NCI-H446 treated with DMSO at 0.1 percent for 48 hours (cell line): ENCODE results near the gene LPGAT1.
"Not testable (repeated sequence)": the region's sequence is repeated elsewhere in the genome, so short reads cannot be mapped to it uniquely, and the experiment has no call there.

Source experiments
- DNase-seq: peaks from one replicate; lab custom pipeline; 2025; lab: John Stamatoyannopoulos, UW

The LPGAT1 gene, protein sequence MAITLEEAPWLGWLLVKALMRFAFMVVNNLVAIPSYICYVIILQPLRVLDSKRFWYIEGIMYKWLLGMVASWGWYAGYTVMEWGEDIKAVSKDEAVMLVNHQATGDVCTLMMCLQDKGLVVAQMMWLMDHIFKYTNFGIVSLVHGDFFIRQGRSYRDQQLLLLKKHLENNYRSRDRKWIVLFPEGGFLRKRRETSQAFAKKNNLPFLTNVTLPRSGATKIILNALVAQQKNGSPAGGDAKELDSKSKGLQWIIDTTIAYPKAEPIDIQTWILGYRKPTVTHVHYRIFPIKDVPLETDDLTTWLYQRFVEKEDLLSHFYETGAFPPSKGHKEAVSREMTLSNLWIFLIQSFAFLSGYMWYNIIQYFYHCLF

DNA sequence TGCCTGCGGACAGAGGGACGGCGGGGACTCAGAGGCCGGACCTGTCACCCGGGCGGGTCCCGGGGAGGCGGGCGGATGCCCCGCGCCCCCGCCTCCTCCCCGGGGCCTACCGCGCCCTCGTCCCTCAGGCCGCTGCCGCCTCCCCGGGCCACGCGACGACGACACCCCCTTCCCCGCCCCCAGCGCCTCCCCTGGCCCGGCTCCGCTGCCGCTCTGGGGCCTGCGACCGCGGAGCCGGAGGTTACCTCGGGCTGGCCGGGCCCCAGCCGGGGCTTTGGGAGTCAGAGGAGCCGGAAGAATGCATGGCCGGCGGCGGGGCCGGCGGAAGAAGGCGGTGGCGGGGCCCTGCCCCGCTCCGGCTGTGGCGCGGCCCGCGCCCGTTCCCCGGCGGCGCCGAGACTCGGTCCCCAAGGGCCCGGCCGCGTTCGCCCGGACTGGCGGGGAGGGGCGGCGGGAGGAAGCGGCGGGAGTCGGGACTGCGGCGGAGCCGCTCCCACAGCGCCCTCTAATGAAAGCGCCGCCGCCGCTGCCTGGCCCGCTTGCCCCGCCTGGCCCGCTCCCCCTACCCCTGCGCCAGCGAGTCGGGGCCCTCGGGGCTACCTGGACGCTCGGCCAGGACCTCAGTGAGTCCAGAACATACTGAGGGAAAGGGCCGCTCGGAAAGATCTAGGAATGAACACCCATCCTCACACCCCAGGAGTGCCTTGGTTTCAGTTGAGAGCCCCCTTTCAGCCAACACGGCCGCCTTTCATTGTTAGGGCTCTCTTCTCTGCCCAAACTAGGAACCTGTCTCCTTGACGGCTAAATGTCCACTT, at the start of gene LPGAT1:
LPGAT1 (minus strand) TSS at position 436 of the 815 bp plus-strand sequence. CDS start 1,467 bp downstream, outside the sequence.
- peak; percentile 53 for DNase-seq

DNA sequence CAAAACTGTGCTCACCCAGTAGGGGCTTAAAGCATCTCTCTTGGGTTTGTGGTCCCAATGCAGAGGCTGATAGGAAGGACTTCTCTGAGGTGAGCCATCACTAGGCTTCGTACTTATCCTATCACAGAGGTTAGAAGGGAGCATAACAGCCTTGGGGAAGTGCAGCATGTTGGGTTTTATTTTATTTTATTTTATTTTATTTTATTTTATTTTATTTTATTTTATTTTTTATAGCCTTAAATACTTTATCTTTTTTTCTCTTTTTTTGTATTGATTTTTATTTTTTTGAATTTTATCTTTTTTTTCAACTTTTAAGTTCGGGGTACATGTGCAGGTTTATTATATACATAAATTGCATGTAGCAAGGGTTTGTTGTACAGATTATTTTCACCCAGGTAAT, 48.9 kb upstream of the LPGAT1 start:
- no peak for DNase-seq

DNA sequence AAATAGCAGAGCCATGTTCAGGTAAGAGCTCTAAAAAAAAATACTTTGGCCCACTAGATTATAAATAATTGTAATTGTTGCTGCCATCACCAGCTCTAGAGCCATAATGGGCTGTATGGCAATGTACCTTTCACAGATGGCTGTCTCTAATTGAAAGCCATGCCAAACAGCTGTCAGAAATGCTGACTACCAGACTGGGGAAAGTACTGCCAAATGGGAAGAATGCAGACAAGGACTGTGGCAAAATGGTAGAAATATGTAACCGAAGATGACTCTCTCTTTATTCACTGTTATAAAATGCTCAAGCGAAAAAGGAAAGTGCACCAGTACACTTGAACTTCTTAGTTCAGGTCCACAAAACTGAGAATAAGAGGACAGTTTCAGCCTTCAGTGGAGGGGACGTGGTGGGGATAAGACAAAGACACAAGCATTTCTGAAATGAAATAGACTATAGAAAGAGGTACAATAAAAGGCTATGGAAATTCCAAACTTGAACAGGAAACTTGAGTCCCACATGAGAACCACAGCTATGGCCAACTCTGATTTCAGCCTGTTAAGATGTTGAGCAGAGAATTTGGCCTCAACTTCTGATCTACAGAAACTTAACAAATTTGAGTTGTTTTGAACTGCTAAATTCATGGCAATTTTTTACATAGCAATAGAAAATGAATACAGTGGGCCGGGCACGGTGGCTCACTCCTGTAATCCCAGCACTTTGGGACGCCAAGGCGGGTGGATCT, 46.5 kb upstream of the LPGAT1 start:
- peak; percentile 75 for DNase-seq

DNA sequence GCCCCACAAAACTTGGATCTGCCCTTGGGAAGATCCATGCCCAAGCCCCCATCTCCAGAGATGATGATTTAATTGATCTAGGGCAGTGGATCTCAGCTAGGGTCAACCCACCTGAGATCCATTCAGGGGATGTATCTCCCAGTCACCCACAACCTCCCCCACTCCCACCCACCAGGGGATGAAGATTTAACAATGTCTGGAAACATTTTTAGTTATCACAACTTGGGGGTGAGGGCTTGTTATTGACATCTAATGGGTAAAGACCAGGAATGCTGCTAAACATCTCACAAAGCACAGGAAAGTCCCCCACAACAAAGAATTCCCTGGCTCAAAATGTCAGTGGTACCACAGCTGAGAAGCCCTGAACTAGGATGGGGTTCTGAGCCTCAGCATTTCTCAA, 45.0 kb upstream of the LPGAT1 start:
- no peak for DNase-seq

DNA sequence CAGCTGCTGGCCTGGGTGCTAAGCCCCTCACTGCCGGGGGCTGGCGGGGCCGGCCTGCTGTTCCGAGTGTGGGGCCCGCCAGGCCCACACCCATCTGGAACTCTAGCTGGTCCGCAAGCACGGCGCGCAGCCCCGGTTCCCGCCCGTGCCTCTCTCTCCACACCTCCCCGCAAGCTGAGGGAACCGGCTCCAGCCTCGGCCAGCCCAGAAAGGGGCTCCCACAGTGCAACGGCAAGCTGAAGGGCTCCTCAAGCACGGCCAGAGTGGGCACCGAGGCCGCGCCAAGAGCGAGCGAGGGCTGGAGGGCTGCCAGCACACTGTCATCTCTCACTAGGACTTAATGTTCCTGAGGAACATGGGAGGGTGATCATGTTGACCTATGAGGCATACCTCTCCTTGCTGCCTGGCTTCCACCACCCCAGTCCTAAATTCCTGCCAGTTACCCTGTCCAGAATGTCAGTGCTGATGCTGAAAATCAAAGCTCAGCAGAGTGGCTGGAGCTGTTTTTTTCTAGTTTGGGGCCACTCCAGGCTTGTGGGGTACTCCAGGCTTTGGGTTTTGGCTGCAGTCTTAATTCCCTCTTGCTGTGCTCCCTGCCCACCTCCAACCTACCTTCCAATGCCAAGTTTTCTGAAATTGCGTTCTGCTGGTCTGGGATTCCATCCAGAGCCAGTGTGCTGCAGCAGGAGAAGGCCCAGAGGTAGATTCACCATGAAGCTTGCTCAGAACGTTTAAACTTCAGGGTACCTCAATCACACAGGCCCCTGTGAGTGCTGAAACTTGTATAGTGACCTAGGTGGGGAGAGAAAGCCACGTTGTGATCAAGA, 44.2 kb upstream of the LPGAT1 start:
- peak; percentile 90 for DNase-seq

DNA sequence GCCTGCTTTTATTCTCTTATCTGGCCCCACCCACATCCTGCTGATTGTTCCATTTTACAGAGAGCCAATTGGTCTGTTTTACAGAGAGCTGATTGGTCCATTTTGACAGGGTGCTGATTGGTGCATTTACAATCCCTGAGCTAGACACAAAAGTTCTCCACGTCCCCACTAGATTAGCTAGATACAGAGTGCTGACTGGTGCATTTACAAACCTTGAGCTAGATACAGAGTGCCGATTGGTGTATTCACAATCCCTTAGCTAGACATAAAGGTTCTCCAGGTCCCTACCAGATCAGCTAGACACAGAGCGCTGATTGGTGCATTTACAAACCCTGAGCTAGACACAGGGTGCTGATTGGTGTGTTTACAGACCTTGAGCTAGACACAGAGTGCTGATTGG, 43.2 kb upstream of the LPGAT1 start:
- DNase-seq = not testable (repeated sequence)

DNA sequence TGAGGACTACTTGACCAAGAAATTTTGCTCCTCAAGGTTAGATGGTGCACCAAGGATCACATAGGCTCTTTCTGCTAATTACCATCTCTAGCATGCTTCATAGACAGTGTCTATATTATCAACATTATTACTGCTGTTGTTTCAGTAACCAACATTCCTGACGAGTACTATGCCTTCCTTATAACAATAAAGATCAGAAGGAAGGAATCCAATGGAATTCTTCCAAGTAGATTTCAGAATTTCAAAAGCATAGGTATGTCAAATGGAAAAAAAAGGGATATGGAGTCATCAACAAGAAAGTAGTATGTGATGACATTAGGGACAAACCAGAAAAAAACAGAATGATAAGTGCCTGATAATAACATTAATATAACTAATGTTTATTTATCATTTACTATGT, 39.6 kb upstream of the LPGAT1 start:
- no peak for DNase-seq

DNA sequence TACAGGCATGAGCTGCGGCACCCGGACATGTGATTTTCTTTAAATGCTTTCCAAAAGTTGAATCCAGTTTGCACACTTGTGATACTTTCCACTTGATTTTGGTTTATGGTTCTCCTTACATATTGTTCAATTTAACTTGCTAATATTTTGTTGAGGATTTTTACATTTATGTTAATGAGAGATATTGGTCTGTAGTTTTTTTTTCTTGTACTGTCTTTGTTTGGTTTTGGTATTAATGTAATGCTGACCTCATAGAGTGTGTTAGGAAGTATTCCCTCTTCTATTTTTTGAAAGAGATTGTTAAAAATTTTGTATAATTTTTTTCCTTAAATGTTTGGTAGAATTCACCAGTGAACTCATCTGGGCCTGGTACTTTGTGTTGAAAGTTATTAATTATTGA, 34.6 kb upstream of the LPGAT1 start:
- no peak for DNase-seq

DNA sequence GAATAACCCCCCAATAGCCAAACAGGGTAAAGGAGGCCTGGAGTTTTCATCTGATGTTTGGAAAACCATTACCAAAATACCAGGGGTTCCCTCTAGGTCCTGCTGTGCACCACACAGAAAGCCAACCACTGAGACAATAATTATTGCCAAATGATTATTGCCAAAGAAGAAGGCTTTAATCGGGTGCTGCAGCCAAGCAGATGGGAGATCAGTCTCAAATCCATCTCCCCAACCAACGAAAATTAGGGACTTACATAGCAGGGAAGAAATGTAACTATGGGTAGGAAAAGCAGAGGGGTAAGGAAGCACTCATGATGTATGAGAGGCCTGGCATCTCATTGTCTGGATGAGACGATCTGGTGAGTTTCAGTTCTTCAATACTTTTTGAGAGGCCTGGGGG, 28.8 kb upstream of the LPGAT1 start:
- DNase-seq = no peak

DNA sequence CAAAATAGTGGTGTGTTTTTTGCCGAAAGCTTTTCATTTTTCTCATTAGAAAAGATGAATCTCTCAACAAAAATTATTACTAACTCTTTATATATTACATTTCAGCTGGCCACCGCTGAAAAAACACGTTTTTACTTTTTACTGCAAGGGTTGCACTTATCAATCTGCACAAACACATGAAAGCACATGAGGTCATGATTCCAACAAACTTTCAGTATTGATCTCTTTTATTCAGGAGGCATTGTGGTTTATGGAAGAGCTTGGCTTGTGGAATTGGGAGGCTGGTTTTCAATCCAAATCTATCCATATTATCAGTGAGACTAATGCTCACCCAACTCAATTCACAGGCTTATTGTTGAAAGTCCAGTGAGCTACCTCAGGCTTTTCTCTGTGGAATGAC, 20.6 kb upstream of the LPGAT1 start:
- DNase-seq = no peak

DNA sequence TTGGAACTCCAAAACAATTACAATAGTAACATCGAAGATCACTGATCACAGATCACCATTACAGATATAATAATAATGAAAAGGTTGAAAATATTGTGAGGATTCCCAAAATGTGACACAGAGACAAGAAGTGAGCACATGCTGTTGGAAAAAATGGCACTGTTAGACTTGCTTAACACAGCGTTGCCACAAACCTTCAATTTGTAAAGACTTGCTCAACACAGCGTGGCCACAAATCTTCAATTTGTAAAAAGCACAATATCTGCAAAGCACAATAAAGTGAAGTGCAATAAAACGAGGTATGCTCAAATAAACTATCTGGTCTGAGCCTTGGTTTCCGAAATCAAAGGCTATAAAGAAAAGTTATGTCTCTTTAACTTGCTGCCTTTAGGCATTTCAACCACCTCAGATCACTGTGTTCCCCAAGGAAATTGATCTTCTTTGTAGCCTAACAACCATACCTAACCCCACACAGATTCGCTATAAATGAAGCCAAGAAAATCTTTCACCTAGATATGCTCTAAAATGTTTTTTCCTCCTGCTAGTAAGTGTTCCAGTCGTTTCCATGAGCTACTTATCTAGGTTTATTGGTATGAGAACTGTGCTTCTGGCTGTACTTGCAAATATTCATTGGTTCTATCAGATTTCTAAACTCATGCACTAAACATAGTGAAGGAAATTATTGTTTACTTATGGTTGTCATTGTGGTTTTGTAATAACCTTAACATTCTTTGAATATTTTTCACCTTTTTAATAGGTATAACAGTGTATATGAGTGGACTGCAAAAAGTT, 13.1 kb upstream of the LPGAT1 start:
- DNase-seq = no peak

DNA sequence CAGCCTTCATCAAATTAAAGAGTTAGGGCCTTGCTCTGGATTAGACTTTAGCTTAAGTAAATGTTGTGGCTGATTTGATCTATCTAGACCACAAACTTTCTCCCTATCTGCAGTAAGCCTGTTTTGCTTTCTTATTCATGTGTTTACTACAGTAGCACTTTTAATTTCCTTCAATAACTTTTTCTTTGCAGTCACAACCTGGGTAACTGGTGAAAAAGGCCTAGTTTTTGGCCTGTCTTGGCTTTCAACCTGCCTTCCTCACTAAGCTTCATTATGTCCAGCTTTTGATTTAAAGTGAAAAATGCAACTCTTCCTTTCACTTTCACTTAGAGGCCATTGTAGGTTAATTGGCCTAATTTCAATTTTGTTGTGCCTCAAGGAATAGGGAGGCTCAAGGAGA, 12.5 kb upstream of the LPGAT1 start:
- no peak for DNase-seq

DNA sequence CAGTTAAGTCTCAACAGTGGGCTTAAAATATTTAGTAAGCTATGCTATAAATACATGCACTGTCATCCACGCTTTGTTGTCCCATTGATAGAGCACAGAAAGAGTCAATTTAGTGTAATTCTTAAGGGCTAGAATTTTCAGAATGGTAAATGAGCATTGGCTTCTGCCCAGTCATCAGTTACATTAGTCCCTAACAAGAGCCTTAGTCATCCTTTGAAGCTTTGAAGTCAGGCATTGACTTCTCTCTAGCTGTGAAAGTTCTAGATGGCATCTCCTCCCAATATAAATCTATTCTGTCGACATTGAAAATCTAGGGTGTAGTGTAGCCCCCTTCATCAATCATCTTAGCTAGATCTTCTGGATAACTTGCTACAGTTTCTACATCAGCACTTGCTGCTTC, 12.0 kb upstream of the LPGAT1 start:
- DNase-seq = no peak

DNA sequence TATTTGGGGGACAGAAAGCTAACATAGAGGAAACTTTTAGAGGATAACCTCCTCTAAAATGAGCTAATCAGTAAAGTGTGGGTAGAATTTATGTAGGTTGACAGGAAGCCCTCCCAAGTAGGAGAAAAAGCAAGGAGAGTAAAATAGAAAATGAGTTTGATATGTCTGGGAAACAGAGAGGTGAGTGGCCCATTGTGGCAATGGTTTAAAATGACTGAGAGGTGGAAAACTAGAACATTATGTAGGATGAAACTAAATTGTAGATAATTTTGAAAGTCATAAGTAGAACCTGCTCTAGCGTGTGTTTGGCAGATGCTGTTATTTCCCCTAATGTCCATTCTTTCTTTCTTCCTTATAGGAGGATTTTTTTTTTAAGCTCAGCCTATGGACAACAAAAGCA, 8.5 kb upstream of the LPGAT1 start:
- DNase-seq = no peak

DNA sequence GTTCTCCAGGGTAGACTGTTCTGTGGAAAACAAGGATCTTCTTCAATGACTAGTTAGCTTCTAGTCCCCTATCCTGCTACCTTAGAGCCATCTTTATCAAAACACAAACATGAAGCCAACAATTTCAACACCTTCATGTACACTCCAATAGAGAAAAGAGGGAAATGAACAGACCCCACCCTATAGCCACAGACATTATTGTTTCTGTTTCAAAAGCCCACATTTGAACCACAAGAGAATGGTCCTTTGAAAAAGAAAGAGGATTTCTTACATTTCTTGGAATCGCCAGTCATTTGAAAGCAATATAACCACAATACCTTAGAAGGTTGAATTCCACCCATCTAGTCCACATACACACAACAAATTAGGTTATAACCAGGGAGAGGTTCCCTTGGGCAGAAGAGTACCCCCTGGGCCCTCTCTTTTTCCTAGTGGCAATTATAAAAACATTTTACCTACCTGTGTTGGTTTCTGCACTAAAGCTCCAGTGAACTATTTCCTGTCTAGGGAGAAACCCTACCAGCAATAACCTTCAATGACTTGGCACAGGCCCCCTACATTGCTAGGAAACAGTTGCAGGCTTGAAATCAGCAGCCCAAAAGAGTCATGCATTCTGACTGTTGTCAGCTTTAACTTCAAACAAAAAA, 2.7 kb upstream of the LPGAT1 start:
- DNase-seq = no peak

DNA sequence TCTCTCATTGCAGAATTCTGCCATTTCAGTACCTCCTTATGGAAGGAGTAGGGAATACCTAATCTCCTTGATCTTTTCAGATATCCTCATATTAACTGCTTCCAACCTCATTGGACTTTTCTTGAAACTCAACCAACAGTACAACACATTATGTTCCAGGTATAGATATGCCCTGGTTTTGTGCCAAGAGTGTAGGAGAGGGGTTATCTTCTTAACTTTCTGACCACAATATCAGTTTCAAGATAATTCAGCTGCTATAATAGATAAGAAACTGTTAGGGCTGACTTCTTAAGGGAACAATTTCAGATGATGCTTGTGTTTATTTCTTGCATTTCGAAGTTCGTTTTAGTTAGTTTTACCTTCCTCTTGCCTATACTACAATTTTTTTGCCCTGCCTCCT, 2.1 kb upstream of the LPGAT1 start:
- no peak for DNase-seq

DNA sequence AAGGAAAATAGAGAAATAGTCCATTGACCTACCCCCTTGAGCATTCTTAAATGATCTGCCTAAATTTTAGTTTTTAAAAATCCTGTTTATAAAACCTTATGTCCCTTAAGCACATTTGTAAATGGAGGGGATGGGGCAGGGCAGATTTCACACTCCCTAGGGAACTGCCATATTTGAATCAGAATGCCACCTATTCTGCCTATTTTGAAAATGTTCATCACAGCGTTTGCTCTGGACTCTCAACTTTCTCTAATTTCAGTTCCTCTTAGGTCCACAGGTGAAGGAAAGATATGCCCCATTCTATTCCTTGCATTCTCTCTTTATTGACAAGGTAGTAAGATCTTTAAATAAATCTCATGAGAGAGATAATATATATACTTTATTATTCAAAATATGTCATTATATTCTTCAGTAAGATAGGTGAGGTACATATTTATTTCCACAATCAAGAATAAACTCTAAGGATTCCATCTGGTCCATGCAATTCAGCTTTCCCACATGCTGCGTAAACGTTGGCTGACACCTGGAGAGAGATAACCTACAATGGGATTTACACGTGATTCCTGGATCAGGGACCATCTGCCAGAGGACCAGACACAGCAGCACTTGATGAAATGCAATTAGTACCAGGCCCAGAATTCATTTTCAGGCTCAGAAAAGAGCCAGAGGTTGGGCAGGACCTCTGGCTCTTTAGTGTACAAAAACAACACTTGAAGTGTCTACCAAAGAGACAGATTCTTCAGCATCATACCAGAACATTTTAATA, 1.2 kb upstream of the LPGAT1 start:
- DNase-seq = no peak

DNA sequence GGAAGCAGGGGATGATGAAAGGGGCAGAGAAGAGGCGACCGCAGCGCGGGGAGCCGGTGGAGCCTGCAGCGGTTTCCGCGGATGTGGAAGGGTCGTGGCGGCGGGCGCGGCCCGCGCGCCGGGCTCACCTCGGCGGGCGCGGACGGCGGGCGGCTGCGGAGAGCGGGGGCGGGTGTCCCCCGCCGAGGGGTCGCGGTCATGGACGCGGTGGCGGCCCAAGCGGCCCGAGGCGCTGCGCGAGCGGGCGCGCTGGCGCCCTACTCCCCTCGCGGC, 572 bp downstream of the LPGAT1 start:
- no peak for DNase-seq

DNA sequence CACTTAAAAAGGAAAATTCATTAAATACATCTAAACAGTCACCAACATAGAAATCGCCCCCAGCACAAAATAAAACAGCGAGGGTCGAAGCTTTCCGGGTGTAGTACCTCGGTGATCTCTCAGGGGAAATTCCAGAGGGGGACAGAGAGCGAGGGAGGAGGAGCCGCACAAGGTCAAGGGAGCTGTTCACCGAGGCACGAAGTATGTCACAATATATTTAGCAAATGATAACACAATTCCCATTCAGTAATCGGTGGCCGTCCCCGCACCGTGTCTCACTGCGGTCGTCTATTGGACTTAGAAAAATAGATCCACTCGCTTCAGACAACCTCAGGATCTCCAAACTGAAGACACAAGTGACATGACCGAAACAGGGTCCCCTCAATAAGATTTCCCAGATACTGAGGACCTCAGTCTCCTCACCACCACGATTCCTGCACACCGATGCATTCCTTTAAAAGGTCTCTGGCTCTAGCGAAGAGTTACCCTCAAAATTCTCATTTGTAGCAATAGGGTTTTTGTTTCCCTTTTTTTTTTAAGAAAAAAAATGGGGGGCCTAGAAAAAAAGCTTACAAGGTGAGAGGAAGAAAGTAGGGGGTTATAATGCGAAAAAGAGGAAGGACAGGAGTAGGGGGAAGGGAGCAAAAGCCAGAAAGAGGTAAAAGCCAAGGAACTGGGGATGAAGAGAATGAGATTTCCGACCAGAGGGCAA, 1.1 kb downstream of the LPGAT1 start:
- no peak for DNase-seq
